ENCODE measurements around the gene THOP1. TPM values are rescaled to one million over a fixed set of nuclear protein-coding genes. Genes with fewer than 3 reads are reported as not detected.

Gene THOP1
- total RNA-seq, 1 experiment from 2014 or later = 143 TPM

- intact Hi-C loops (cut with micrococcal nuclease; ENCODE audit: unreplicated experiment) (no loop called here), in situ Hi-C loops (cut with HindIII; ENCODE audit: low pct_unique_long_range_greater_than_20kb, low sequenced_read_pairs) (no loop called here)
- H3K27ac ChIP-seq (ENCODE audit: low read length) = no peak overlapping the region
- BruUV-seq (replicated peaks) = no TSS peak
- H3K36me3 ChIP-seq (ENCODE audit: control insufficient read depth, insufficient read depth, low read length) = peaks cover 9% of the 10 kb centered on the region
- H3K4me3 ChIP-seq (ENCODE audit: low read depth in 2 of 2, low read length in 2 of 2) = no peak overlapping the region
- no peaks in the 10 kb centered on the region for H3K9me3 ChIP-seq (ENCODE audit: control insufficient read depth, insufficient read depth, low read depth, low read length)
- H3K4me1 ChIP-seq (ENCODE audit: control insufficient read depth, insufficient read depth, low read length) = peaks cover 3% of the 10 kb centered on the region; the same call in 1 of the 2 replicates
- DNase-seq (ENCODE audit: low read depth, low spot score) (no peak), ATAC-seq (no peak)
- TF ChIP-seq SIN3A (IDR thresholded peaks at IDR 0.05; ENCODE audit: borderline replicate concordance, insufficient read depth, low read depth, low read length) (no peak), POLR2AphosphoS5 (IDR thresholded peaks at IDR 0.05; ENCODE audit: low read depth, low read length) (no peak), CTCF (IDR thresholded peaks at IDR 0.05) (no peak), REST (IDR thresholded peaks at IDR 0.05; ENCODE audit: insufficient read depth in 1 of 2, low read depth in 2 of 2, low read length in 1 of 2) (no peak), TCF7L2 (IDR thresholded peaks at IDR 0.05; ENCODE audit: low read depth, low read length) (no peak)
- H3K27me3 ChIP-seq (ENCODE audit: control insufficient read depth, insufficient read depth, low read length) = no peaks in the 10 kb centered on the region
- POLR2A ChIA-PET = no interaction called here
- CTCF ChIA-PET = no interaction called here
Observed at GRCh38 chr19:2787115-2787514, 1.8 kb downstream of the THOP1 start.

- no TSS peak for BruUV-seq (replicated peaks)
- Histone ChIP-seq H3K9me3 (ENCODE audit: control insufficient read depth, insufficient read depth, low read depth, low read length) (no peaks in the 10 kb centered on the region), H3K27ac (ENCODE audit: low read length) (no peak overlapping the region), H3K4me1 (ENCODE audit: control insufficient read depth, insufficient read depth, low read length) (peaks cover 3% of the 10 kb centered on the region; the same call in 1 of the 2 replicates), H3K27me3 (ENCODE audit: control insufficient read depth, insufficient read depth, low read length) (no peaks in the 10 kb centered on the region), H3K36me3 (ENCODE audit: control insufficient read depth, insufficient read depth, low read length) (peaks cover 4% of the 10 kb centered on the region), H3K4me3 (ENCODE audit: low read depth in 2 of 2, low read length in 2 of 2) (no peak overlapping the region)
- no peak for TF ChIP-seq SIN3A (IDR thresholded peaks at IDR 0.05; ENCODE audit: borderline replicate concordance, insufficient read depth, low read depth, low read length)
- no peak for TF ChIP-seq CTCF (IDR thresholded peaks at IDR 0.05)
- TF ChIP-seq TCF7L2 (IDR thresholded peaks at IDR 0.05; ENCODE audit: low read depth, low read length) = no peak
- no peak for TF ChIP-seq REST (IDR thresholded peaks at IDR 0.05; ENCODE audit: insufficient read depth in 1 of 2, low read depth in 2 of 2, low read length in 1 of 2)
- TF ChIP-seq POLR2AphosphoS5 (IDR thresholded peaks at IDR 0.05; ENCODE audit: low read depth, low read length) = no peak
- ChIA-PET CTCF (no interaction called here), POLR2A (no interaction called here)
- DNase-seq (ENCODE audit: low read depth, low spot score) (no peak), ATAC-seq (no peak)
- in situ Hi-C loops (cut with HindIII; ENCODE audit: low pct_unique_long_range_greater_than_20kb, low sequenced_read_pairs) = no loop called here
- intact Hi-C loops (cut with micrococcal nuclease; ENCODE audit: unreplicated experiment) = no loop called here
Observed at GRCh38 chr19:2788237-2788636, 2.9 kb downstream of the THOP1 start.

Data from Panc1 (cell line).